Hair follicular keratinocyte (primary cell): ENCODE measurements around the gene SLC30A10. TPM values are rescaled to one million over a fixed set of nuclear protein-coding genes. Genes with fewer than 3 reads are reported as not detected.

Experiments used
- total RNA-seq: library from RNA; depleted of rRNA; stranded (reverse); fragments of >200 nt; gene quantifications from 2 replicates; pipeline ENCODE4 v1.2.3, GENCODE V29; 2015

The SLC30A10 gene
- not detected in 2 replicates for total RNA-seq

DNA sequence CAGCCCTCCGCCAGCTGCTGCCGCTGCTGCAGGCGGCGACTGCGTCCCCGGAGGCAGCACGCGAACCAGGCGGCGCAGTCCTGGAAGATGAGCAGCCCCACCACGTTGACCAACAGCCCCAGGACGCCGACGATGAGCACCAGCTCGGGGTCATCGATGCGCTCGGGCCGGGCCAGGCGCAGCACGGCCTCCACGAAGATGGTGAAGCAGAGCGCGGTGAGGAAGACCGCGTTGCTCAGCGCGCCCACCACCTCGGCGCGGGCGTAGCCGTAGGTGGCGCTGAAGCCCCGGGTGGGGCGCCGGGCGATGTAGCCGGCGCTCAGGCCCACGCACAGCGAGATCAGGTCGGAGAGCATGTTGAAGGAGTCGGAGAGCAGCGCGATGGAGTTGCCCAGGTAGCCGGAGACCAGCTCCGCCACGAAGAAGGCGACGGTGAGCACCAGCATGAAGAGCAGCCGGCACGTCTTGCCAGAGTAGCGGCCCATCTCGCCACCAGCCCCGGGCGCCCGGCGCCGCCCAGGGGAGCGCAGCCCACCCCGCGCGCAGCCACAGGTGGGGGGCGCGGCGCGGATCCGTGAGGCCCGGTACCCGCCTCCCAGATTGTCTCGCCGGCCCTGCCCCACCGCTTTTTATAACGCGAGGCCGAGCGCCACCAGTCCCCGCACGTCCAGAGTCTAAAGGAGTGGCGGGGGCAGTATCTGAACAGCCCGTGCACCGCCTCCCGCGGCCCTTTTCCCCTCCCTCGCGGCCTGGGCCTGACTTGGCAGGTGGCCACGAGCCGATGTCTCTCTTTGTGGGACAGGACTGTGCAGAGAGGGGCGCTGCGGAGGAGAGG, at the start of gene SLC30A10:
TSS of gene SLC30A10 (minus strand) at position 602 of the 835 bp plus-strand sequence. CDS start at position 485, 117 bp downstream.

Other genes with a start within 250 kb of the SLC30A10 start
- 80.5 and 95.1 TPM in 2 replicates for gene EPRS1, start 117.9 kb upstream of the SLC30A10 start, total RNA-seq
- gene BPNT1, start 161.2 kb upstream of the SLC30A10 start, total RNA-seq, result 21.4 and 30.0 TPM in 2 replicates
- gene IARS2, start 165.6 kb upstream of the SLC30A10 start, total RNA-seq, result 88.2 TPM in 2 replicates